ENCODE results near the gene ACAP1.

The ACAP1 gene

GRCh38 chr17:7382901-7383300 is 46.6 kb downstream of the ACAP1 start:
- Mint-ChIP-seq H3K4me3 (peak overlapping the region; percentile 81), H3K4me1 (peaks cover 14% of the 10 kb centered on the region), H3K9me3 (no peaks in the 10 kb centered on the region), H3K27me3 (peaks cover 31% of the 10 kb centered on the region), H3K27ac (ENCODE audit: low read depth) (no peak overlapping the region), H3K36me3 (ENCODE audit: insufficient read depth) (no peaks in the 10 kb centered on the region)
- ATAC-seq (replicated peaks; ENCODE audit: extremely low read depth, poor library complexity, severe bottlenecking) (no peak), DNase-seq (ENCODE audit: low spot score in 2 of 2) (no peak)

DNA sequence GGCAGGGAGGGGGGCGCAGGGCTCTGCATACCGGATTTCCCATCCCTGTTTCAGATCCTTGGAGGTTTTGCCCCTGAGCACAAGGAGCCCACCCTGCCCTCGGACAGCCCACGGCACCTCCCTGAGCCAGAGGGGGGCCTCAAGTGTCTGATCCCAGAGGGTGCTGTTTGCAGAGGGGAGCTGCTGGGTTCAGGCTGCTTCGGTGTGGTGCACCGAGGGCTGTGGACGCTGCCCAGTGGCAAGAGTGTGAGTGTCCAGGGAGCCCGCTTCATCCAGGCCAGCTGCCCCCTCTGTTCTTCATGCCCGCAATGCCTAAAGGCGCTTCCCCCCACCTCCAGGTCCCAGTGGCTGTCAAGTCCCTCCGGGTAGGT is 47.0 kb downstream of the ACAP1 start:
- Mint-ChIP-seq H3K27me3 (peaks cover 31% of the 10 kb centered on the region), H3K9me3 (no peaks in the 10 kb centered on the region), H3K4me1 (peaks cover 14% of the 10 kb centered on the region), H3K36me3 (ENCODE audit: insufficient read depth) (peaks cover under 1% of the 10 kb centered on the region), H3K27ac (ENCODE audit: low read depth) (no peak overlapping the region), H3K4me3 (peak overlapping the region; percentile 81)
- DNase-seq (ENCODE audit: low spot score in 2 of 2) (no peak), ATAC-seq (replicated peaks; ENCODE audit: extremely low read depth, poor library complexity, severe bottlenecking) (no peak)

DNA sequence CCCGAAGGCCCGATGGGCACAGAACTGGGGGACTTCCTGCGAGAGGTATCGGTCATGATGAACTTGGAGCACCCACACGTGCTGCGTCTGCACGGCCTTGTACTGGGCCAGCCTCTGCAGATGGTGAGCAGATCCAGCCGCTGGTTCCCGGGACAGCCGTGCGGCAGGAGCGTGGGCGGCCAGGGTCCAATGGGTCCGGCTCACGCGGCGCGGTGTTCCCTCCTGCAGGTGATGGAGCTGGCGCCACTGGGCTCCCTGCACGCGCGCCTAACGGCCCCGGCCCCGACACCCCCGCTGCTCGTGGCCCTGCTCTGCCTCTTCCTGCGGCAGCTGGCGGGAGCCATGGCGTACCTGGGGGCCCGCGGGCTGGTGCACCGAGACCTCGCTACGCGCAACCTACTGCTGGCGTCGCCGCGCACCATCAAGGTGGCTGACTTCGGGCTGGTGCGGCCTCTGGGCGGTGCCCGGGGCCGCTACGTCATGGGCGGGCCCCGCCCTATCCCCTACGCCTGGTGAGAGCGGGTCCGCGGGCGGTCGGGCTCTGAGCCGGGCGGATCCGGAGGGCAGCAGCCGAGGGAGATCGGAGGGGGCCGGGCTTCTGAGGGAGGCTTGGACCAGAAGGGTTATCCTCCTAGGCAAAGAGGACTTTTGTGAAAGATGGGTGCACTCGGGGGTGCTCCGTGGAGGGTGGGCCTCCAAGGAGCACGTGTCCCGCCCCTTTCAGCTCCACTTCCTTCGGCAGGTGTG is 47.6 kb downstream of the ACAP1 start:
- ATAC-seq (replicated peaks; ENCODE audit: extremely low read depth, poor library complexity, severe bottlenecking) (peak; percentile 96), DNase-seq (ENCODE audit: low spot score in 2 of 2) (peak; percentile 65 to 69)
- H3K4me1 Mint-ChIP-seq = peaks cover 14% of the 10 kb centered on the region
- H3K36me3 Mint-ChIP-seq (ENCODE audit: insufficient read depth) = peaks cover 2% of the 10 kb centered on the region
- peaks cover 29% of the 10 kb centered on the region for H3K27me3 Mint-ChIP-seq
- no peaks in the 10 kb centered on the region for H3K9me3 Mint-ChIP-seq
- H3K4me3 Mint-ChIP-seq = peak overlapping the region; percentile 81
- peak overlapping the region; percentile 92 for H3K27ac Mint-ChIP-seq (ENCODE audit: low read depth)

GRCh38 chr17:7384489-7385081 is 48.3 kb downstream of the ACAP1 start:
- H3K4me1 Mint-ChIP-seq = peaks cover 15% of the 10 kb centered on the region
- ATAC-seq (replicated peaks; ENCODE audit: extremely low read depth, poor library complexity, severe bottlenecking) (no peak), DNase-seq (ENCODE audit: low spot score in 2 of 2) (no peak)
- H3K27me3 Mint-ChIP-seq = peaks cover 22% of the 10 kb centered on the region
- H3K4me3 Mint-ChIP-seq = peak overlapping the region; percentile 81
- H3K36me3 Mint-ChIP-seq (ENCODE audit: insufficient read depth) = peaks cover 2% of the 10 kb centered on the region
- H3K9me3 Mint-ChIP-seq = no peaks in the 10 kb centered on the region
- peak overlapping the region; percentile 92 for H3K27ac Mint-ChIP-seq (ENCODE audit: low read depth)

DNA sequence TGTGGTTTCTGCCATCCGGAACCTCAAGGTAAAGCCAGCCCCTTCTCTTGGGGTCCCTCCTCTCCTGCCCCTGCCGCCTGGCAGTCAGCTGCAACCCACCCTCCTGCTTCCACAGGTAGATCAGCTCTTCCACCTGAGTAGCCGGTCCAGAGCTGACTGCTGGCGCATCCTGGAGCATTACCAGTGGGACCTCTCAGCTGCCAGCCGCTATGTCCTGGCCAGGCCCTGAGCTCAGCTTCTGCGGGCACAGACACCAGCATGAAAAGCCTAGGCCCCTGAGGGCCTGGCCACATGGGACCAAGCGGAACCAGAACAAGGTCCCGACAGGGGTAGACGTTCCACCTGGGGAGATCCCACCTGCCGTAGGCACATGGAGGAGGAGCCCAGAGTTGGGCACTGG is 52.5 kb downstream of the ACAP1 start:
- H3K9me3 Mint-ChIP-seq = no peaks in the 10 kb centered on the region
- no peak for ATAC-seq (replicated peaks; ENCODE audit: extremely low read depth, poor library complexity, severe bottlenecking)
- DNase-seq (ENCODE audit: low spot score in 2 of 2) = no peak
- H3K27ac Mint-ChIP-seq (ENCODE audit: low read depth) = no peak overlapping the region
- peaks cover 26% of the 10 kb centered on the region for H3K4me1 Mint-ChIP-seq
- H3K36me3 Mint-ChIP-seq (ENCODE audit: insufficient read depth) = peaks cover 14% of the 10 kb centered on the region
- no peaks in the 10 kb centered on the region for H3K27me3 Mint-ChIP-seq
- H3K4me3 Mint-ChIP-seq = no peak overlapping the region

DNA sequence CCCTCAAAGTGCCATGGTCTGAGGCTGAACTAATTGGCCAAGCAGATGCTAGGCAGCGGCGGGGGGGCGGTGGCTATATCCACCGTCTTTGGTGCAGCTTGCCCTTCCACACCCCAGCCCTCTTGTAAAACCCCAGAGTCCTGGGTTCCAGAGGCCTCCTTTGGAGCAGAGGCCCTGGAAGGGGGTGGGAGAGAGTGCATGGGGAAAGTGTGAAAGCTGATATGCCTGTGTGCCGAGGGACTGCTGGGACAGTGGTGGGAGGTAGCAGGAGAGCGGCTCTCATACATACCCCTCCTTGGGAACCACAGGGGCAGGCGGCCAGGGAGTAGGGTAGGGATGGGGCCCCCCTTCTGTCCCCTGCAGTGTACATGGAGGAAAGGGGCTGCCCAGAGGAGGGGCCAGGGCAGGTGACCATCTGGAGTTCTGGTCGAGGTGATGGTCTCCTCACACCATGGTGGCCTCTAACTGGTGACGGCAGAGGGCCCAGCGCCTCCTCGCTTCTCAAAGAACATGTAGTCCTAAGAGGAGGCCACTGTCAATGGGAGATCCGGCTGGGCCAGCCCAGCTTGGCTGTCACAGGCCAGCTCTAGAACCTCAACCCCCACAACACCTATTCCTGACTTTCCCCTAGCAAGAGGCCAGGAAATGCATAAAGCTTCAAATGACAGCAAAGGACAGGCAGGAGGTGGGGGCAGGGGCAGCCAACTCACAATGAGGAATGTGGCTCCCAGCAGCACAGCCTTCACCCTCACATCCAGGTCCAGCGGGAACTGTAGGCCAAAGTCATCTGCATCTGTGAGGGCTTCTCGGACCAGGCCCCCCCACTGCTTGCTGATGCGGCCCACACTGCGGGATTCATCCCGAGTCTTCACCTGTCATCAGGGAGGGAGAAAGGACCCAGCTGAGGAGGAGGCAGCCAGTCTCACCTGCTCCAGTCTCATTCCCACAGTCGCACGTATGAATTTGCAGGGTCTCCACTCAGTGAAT is 53.9 kb downstream of the ACAP1 start:
- Mint-ChIP-seq H3K4me3 (no peak overlapping the region), H3K27me3 (no peaks in the 10 kb centered on the region), H3K36me3 (ENCODE audit: insufficient read depth) (peaks cover 16% of the 10 kb centered on the region), H3K4me1 (peaks cover 24% of the 10 kb centered on the region), H3K9me3 (no peaks in the 10 kb centered on the region), H3K27ac (ENCODE audit: low read depth) (no peak overlapping the region)
- no peak for ATAC-seq (replicated peaks; ENCODE audit: extremely low read depth, poor library complexity, severe bottlenecking)
- no peak for DNase-seq (ENCODE audit: low spot score in 2 of 2)

DNA sequence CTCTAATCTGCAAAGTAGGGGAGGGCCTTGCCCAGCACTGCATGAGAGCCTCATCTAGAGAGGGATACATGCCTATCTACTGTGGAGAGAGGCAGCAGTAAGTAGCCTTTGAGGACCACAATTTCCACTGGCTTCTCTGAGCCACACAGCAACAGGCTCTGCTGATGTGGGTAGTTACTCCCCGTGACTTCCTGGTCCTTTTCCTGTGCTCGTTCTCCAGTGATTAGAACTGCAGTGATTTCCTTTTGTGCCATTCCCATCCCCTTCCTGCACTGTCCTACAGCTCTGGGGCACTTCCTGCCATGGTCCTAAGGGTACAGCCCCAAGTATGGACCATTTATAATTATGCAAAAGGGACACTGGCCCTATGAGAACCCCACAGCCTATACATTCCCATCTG is 55.0 kb downstream of the ACAP1 start:
- Mint-ChIP-seq H3K27me3 (no peaks in the 10 kb centered on the region), H3K4me1 (peaks cover 30% of the 10 kb centered on the region), H3K4me3 (no peak overlapping the region), H3K36me3 (ENCODE audit: insufficient read depth) (peaks cover 16% of the 10 kb centered on the region), H3K27ac (ENCODE audit: low read depth) (no peak overlapping the region), H3K9me3 (no peaks in the 10 kb centered on the region)
- ATAC-seq (replicated peaks; ENCODE audit: extremely low read depth, poor library complexity, severe bottlenecking) = no peak
- DNase-seq (ENCODE audit: low spot score in 2 of 2) = no peak

DNA sequence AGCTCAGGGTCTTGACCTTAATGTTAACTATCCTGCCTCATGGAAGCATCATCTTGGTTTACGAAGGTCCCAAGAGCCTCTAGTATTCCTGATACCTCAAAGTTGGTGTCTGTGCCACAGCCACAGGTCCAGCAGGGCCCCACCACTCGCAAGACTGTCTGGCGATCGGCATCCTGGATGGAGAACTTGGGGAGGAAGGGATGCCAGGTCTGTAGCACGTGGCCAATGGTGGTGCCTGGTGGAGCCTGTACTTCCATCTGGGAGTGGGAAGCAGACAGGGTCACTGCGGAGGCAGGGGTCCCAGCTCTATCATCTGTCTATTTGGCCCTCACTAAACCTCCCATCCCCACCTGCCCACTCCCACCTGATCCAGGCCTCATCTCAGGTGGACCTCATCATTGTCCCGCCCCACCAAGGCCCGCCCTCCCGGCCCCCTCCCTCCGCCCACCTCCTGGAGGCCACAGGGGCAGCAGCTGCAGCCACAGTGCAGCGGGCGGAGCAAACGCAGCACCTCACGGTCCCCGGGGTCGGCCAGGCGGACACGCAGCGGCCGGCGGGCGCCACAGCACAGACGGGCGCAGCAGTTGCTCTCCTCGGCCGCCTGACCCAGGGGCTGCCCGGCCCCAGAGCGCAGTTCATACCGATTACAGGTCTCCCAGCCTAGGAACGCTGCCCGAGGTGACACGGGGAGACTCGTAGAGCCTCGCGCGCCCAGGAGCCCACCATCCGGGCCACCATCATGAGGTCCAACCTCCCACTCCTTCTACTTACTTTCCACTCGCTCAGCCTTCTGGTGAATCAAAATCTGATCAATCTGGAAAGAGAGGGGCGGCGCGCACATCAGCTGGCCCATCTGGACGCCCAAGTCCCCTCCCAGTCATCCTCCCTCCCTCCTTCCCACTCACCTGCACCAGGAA is 56.6 kb downstream of the ACAP1 start:
- no peak for DNase-seq (ENCODE audit: low spot score in 2 of 2)
- H3K4me3 Mint-ChIP-seq = peak overlapping the region; percentile 94
- no peak for ATAC-seq (replicated peaks; ENCODE audit: extremely low read depth, poor library complexity, severe bottlenecking)
- peaks cover 16% of the 10 kb centered on the region for H3K36me3 Mint-ChIP-seq (ENCODE audit: insufficient read depth)
- H3K27ac Mint-ChIP-seq (ENCODE audit: low read depth) = peak overlapping the region; percentile 88
- H3K27me3 Mint-ChIP-seq = no peaks in the 10 kb centered on the region
- H3K9me3 Mint-ChIP-seq = no peaks in the 10 kb centered on the region
- H3K4me1 Mint-ChIP-seq = peaks cover 30% of the 10 kb centered on the region

DNA sequence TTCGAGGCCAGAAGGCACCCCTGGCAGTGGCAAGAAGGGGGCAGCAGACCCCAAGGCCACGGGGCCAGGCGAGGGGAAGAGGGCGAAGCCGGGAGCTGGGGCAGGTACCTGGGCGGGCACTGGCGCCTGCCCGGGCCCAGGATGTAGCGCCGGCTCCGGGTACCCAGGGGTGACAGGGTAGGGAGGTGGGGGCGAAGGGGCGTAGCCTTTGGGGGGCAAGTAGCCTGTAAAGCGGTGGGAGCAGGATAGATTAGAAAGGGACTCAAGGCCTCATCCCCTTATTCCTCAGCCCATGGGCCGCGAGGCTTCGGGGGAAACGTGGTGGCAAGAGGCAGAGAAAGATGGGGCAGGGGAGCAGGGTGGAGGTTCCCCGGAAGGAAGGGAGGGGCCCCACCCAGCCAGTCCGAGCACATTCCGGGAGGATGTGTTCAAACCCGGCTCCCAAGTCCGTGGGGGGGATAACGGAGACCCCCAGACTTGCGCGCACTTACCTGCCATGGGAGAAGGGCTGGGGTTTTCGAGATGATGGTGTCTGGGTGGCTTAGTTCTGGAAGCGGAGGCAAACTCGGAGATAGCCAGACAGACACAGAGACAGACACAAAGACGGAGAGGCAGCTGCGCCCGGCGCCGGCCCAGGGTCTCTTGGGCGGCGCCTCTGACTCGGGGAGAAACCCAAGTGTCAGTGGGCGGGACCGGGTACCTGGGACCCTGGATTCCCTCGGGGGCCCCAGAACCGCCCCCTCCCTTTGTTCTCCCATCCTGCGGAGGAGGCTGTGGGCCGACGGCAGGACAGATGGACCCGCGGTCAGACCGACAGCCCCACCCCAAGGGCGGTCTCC is 57.5 kb downstream of the ACAP1 start:
- Mint-ChIP-seq H3K9me3 (no peaks in the 10 kb centered on the region), H3K27me3 (no peaks in the 10 kb centered on the region), H3K4me3 (peak overlapping the region; percentile 94), H3K4me1 (peaks cover 30% of the 10 kb centered on the region), H3K27ac (ENCODE audit: low read depth) (peak overlapping the region; percentile 88), H3K36me3 (ENCODE audit: insufficient read depth) (peaks cover 14% of the 10 kb centered on the region)
- DNase-seq (ENCODE audit: low spot score in 2 of 2) (peak in 1 of 2 donors; percentile 56), ATAC-seq (replicated peaks; ENCODE audit: extremely low read depth, poor library complexity, severe bottlenecking) (peak; percentile 73)

DNA sequence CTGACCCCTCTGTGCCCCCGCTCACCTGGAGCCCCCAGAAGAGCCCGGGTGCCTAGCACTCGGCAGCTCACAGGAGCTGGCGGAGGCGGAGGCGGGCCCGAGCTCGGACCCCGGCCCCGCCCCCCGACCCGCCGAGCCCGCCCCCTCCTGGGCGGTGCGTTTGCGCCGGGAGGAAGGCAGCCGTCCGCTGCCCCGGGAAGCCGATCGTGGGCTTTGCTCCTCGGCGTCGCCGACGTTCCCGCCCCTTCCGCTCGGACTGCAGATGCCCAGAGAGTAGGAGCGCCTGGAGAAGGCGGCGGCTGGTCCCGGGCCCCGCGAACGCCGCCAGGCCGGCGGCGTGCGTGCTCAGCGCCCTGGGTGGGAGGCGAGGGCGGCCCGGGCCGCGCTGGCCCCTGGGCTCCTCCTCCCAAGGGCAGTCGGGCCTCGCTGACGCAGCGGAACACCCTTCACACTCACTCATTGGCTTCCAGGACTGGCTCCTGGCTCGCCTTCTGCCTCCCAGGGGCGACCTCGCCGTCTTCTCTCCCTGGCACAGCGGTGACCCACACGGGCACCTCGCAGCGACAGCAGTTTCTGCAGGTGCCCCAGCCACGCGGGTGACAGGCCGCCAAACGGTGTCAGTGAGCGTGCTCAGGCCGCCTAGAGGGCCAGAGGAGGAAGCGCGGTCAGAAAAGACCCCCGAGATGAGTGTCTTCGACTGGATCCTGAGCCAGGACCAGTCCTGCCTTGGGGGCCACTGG is 58.3 kb downstream of the ACAP1 start, which contains the start of gene PLSCR3:
TSS of gene PLSCR3 (minus strand) at position 74 of the 740 bp plus-strand sequence. CDS start 415 bp downstream, outside the sequence.
- H3K27me3 Mint-ChIP-seq = no peaks in the 10 kb centered on the region
- H3K9me3 Mint-ChIP-seq = no peaks in the 10 kb centered on the region
- peaks cover 29% of the 10 kb centered on the region for H3K4me1 Mint-ChIP-seq
- peaks cover 14% of the 10 kb centered on the region for H3K36me3 Mint-ChIP-seq (ENCODE audit: insufficient read depth)
- DNase-seq (ENCODE audit: low spot score in 2 of 2) (peak; percentile 69 to 74), ATAC-seq (replicated peaks; ENCODE audit: extremely low read depth, poor library complexity, severe bottlenecking) (peak; percentile 88)
- H3K4me3 Mint-ChIP-seq = peak within 1 kb of the TSS; percentile 94
- H3K27ac Mint-ChIP-seq (ENCODE audit: low read depth) = peak within 1 kb of the TSS; percentile 88

DNA sequence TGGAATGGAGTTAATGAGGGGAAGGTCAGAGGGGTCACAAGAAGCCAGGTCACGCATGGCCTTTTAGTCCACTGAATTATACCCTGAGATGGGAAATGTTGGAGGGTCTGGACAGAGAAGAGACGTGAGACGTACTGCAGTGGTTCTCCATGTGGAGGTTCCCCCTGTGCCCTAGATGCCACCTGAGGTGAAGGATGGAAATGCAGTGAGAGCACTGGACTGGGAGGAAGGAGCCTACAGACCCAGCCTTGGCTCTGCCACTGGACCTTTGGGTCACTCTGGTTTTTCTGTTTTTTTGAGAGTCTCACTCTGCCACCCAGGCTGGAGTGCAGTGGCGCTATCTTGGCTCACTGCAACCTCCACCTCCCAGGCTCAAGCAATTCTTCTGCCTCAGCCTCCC is 59.8 kb downstream of the ACAP1 start:
- Mint-ChIP-seq H3K4me1 (peaks cover 22% of the 10 kb centered on the region), H3K9me3 (no peaks in the 10 kb centered on the region), H3K27ac (ENCODE audit: low read depth) (no peak overlapping the region), H3K36me3 (ENCODE audit: insufficient read depth) (peaks cover 3% of the 10 kb centered on the region), H3K27me3 (no peaks in the 10 kb centered on the region), H3K4me3 (peak overlapping the region; percentile 9)
- no peak for DNase-seq (ENCODE audit: low spot score in 2 of 2)
- ATAC-seq (replicated peaks; ENCODE audit: extremely low read depth, poor library complexity, severe bottlenecking) = no peak
